ENCODE measurements around the gene IGSF9.

Gene IGSF9

GRCh38 chr1:159891275-159892157 lies 53.9 kb downstream of the IGSF9 start:
- no peak overlapping the region for H3K4me3 ChIP-seq (ENCODE audit: low read depth, low read length)
- DNase-seq (ENCODE audit: low read depth): peak; percentile 89
- peak; percentile 96 for TF ChIP-seq CTCF (IDR thresholded peaks at IDR 0.05; ENCODE audit: insufficient read depth, low read depth, low read length, missing control alignments)

GRCh38 chr1:159890390-159890789 lies 55.0 kb downstream of the IGSF9 start:
- TF ChIP-seq CTCF (IDR thresholded peaks at IDR 0.05; ENCODE audit: insufficient read depth, low read depth, low read length, missing control alignments): no peak
- no peak for DNase-seq (ENCODE audit: low read depth)
- no peak overlapping the region for H3K4me3 ChIP-seq (ENCODE audit: low read depth, low read length)

GRCh38 chr1:159889821-159890252 lies 55.6 kb downstream of the IGSF9 start:
- H3K4me3 ChIP-seq (ENCODE audit: low read depth, low read length): no peak overlapping the region
- TF ChIP-seq CTCF (IDR thresholded peaks at IDR 0.05; ENCODE audit: insufficient read depth, low read depth, low read length, missing control alignments): no peak
- DNase-seq (ENCODE audit: low read depth): peak; percentile 82

GRCh38 chr1:159889202-159889601 lies 56.2 kb downstream of the IGSF9 start:
- TF ChIP-seq CTCF (IDR thresholded peaks at IDR 0.05; ENCODE audit: insufficient read depth, low read depth, low read length, missing control alignments): no peak
- DNase-seq (ENCODE audit: low read depth): peak; percentile 58
- no peak overlapping the region for H3K4me3 ChIP-seq (ENCODE audit: low read depth, low read length)

GRCh38 chr1:159884296-159884695 lies 61.1 kb downstream of the IGSF9 start:
- DNase-seq (ENCODE audit: low read depth): no peak
- no peak for TF ChIP-seq CTCF (IDR thresholded peaks at IDR 0.05; ENCODE audit: insufficient read depth, low read depth, low read length, missing control alignments)
- H3K4me3 ChIP-seq (ENCODE audit: low read depth, low read length): no peak overlapping the region

- TF ChIP-seq CTCF (IDR thresholded peaks at IDR 0.05; ENCODE audit: insufficient read depth, low read depth, low read length, missing control alignments): no peak
- no peak overlapping the region for H3K4me3 ChIP-seq (ENCODE audit: low read depth, low read length)
- no peak for DNase-seq (ENCODE audit: low read depth)
These were observed 62.3 kb downstream of the IGSF9 start for GRCh38 chr1:159883134-159883533.

- no peak for TF ChIP-seq CTCF (IDR thresholded peaks at IDR 0.05; ENCODE audit: insufficient read depth, low read depth, low read length, missing control alignments)
- H3K4me3 ChIP-seq (ENCODE audit: low read depth, low read length): no peak overlapping the region
- no peak for DNase-seq (ENCODE audit: low read depth)
These were observed 62.9 kb downstream of the IGSF9 start for GRCh38 chr1:159882527-159882862.
